ACHN (cell line): ENCODE measurements around the gene CRCP.
"Not testable (repeated sequence)": the region's sequence is repeated elsewhere in the genome, so short reads cannot be mapped to it uniquely, and the experiment has no call there.

Experiments
- DNase-seq: peaks from one replicate; pipeline ENCODE4 v3.0.0-alpha.2; 2015
- in situ Hi-C: cut with HindIII; loops from 2 replicates; pipeline ENCODE4 v1.10.0; 2017; ENCODE audit warnings: low sequenced_read_pairs, low pct_ligation_motif_present, low pct_unique_long_range_greater_than_20kb

The CRCP gene

DNA sequence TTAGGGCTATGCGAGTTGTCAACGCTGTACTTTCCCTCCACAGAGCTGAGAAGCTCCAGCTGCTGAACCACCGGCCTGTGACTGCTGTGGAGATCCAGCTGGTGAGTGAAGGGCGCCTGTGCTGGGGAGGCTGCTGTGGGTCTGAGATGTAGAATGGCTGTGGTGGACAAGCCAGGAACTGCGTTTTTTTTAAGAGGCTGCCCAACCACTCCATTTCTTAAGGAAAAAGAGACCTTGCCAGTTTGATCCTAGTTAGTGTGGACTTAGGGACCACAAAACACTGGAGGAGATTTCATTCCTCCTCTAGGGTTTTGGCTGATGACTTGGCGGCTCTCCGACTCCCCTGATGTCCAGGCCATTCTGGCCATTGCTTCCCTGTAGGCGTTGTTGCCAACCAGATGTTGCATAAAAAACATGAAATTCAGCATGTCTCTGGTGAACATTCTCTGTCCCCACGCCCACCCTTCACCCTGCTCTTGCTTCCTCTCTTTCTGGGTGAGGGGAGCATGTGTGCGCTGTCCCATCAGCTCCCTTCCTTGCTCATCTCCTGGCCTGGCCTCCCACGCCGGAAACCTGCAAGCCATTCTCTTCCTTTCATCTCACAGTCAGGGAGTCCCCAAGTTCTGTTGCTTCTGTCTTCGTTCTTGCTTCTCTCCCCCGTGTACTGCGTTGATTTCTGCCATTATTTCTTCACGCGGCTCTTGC lies 30.9 kb downstream of the CRCP start:
- no peak for DNase-seq
- in situ Hi-C loops, result no loop called here

DNA sequence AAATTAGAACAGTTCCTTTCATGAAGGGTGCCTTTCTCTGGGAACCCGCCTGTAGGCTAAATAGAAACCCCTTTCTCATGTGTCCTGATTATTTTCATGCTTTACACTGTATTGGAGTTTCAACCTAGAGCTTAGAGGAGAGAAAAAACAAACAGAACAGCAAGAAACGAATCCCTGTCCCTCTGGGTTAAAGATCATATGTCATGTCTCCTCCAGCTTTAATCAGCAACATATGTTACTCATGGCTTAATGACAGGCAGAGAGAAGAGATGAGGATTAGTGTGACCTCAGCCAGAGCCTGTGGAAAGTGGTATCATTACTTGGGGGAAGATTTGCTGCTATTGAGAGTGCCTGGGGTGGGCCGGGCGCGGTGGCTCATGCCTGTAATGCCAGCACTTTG lies 32.1 kb downstream of the CRCP start:
- in situ Hi-C loops, result no loop called here
- no peak for DNase-seq

DNA sequence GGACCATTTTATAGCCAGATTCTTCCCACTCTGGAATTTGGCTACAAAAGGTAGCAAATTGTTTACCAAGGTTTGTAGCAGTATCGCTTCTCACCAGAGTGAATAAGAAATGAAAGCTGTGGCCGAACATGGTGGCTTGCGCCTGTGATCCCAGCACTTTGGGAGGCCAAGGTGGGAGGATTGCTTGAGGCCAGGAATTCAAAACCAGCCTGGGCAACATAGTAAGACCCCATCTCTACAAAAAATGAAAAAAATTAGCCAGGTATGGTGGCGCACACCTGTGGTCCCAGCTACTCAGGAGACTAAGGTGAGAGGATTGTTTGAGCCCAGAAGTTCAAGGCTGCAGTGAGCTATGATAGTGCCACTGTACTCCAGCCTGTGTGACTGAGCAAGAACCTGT lies 33.0 kb downstream of the CRCP start:
- DNase-seq, in situ Hi-C loops: not testable (repeated sequence)

DNA sequence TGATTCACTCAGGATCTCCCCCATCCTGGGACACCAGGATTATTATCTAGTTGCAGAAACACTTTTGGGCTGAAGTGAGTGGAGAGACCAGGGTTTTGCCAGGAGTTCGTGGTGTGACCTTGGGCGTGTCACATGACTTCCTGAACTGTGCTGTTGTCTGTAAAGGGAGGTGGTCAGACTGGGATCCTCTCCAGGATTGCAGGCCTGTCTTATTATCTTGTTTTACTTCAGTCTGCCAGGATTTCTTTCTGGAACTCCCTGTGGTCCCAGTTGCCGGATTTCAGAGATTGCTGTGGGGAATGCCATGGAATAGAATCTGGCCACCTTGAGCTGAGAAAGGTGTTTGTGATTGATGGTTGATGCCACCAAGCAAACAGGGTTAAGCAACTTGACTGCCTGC lies 35.8 kb downstream of the CRCP start:
- DNase-seq, result no peak
- in situ Hi-C loops, result no loop called here

DNA sequence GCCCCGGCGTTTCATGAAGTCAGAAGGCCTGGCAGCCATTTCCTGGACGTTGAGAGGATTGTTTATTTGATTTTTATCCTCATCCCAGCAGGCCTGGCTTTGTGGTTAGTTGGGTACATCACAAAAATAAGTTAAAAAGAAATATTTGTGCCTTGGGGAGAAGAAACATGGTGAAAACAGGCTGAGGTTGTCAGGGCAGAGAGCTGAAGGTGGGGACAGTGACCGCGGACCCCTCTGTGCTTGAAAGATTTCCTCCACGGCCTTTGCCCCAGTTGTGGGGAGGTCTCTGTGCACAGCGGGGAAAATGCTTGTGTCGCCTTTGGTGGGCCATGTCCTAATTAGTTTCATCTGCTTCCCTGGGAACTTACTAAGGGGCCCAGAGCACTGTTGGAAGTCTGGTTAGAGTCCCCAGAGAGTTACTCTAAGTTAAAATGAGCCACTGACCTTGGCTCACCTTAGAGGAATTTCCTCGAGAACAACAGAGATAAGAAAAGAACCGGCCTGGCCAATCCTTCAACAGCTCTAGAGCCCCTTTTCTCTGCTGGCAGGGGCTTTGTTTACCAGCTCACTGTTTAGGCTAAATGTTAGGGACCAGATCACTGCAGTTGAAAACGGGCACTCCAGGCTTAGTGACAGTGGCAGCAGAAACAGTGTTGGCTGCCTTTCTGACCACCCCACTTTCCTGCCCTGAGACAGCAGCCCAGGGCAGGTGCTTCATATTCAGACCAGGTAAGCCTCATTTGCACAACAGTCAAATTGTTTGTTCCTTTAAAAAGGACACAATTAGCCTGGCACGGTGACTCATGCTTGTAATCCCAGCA lies 37.9 kb downstream of the CRCP start:
- in situ Hi-C loops, result no loop called here
- DNase-seq, result no peak

DNA sequence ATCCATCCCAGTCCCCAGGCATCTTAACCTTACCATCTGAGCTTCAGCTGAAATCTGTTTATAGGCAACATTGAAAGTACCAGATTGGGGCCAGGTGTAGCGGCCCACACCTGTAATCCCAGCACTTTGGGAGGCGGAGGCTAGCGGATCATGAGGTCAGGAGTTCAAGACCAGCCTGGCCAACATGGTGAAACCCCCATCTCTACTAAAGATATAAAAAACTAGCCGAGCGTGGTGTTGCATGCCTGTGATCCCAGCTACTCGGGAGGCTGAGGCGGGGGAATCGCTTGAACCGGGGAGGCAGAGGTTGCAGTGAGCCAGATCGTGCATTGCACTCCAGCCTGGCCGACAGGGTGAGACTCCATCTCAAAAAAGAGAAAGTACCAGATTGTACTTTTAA lies 39.0 kb downstream of the CRCP start:
- DNase-seq, result no peak
- in situ Hi-C loops, result no loop called here

DNA sequence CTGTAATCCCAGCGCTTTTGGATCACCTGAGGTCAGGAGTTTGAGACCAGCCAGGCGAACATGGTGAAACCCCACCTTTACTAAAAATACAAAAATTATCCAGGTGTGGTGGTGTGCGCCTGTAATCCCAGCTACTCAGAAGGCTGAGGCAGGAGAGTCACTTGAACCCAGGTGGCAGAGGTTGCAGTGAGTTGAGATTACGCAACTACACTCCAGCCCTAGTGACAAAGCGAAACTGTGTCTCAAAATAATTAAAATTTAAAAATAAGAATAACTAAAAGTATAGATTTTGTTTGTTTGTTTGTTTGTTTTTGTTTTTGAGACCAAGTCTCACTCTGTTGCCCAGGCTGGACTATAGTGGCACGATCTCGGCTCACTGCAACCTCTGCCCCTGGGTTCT lies 41.4 kb downstream of the CRCP start:
- DNase-seq, in situ Hi-C loops: not testable (repeated sequence)

DNA sequence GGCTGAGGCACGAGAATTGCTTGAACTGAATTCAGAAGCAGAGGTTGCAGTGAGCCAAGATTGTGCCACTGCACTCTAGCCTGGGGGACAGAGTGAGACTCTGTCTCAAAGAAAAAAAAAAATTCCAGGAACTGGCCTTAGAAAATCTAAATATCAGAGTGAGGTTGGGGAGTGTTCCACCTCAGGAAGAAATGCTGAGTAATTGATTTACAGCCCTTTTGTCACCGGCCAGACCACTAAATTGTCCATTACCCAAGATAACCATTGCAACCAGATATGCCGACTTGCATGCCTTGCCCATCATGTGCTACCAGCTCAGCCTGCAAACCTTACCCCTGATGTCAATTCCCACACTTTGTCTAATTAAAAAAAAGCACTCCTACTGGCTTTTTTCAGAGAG lies 42.4 kb downstream of the CRCP start:
- in situ Hi-C loops, result no loop called here
- DNase-seq, result peak; percentile 17

DNA sequence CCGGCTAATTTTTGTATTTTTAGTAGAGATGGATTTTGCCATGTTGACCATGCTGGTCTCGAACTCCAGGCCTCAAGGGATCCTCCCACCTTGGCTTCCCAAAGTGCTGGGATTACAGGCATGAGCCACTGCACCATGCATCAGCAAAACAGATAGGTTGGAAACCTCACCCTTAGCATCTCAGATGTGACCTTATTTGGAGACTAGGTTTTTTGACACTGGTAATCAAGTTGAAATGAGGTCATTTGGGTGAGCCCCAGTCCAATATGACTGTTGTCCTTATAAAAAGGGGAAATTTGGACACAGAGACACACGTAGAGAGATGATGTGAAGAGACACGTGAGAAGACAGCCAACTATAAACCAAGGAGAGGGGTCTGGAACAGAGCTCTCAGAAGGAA lies 48.0 kb downstream of the CRCP start:
- in situ Hi-C loops, result no loop called here

DNA sequence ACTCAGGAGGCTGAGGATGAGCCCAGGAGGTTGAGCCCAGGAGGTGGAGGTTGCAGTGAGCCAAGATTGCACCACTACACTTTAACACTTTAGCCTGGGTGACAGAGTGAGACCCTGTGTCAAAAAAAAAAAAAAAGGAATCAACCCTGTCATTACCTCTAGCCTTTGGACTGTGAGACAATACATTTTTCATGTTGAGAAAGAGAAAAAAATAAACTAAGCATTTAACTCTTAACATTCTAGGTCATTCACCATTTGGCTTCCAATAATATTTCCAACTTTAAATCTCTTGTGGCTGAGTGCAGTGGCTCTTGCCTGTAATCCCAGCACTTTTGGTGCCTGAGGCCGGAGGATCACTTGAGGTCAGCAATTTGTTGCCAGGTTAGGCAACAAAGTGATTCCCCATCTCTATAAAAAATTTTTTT lies 48.6 kb downstream of the CRCP start:
- in situ Hi-C loops, result no loop called here
- no peak for DNase-seq

More for the DNA sequence above, 48.0 kb downstream of the CRCP start:
- no peak for DNase-seq

DNA sequence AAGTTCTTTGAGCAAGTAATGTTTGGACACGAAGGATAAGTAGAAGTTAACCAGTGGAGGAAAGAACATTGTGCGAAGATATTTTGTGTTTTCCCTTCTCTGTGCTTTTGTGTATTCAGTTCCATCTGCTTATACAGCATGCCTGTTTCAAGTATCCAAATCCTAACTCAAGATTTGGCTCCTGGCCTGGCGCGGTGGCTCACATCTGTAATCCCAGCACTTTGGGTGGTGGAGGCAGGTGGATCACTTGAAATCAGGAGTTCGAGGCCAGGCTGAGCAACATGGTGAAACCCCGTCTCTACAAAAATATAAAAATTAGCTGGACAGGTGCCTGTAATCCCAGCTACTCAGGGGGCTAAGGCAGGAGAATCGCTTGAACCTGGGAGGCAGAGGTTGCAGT lies 49.7 kb downstream of the CRCP start:
- in situ Hi-C loops, result no loop called here
- no peak for DNase-seq

DNA sequence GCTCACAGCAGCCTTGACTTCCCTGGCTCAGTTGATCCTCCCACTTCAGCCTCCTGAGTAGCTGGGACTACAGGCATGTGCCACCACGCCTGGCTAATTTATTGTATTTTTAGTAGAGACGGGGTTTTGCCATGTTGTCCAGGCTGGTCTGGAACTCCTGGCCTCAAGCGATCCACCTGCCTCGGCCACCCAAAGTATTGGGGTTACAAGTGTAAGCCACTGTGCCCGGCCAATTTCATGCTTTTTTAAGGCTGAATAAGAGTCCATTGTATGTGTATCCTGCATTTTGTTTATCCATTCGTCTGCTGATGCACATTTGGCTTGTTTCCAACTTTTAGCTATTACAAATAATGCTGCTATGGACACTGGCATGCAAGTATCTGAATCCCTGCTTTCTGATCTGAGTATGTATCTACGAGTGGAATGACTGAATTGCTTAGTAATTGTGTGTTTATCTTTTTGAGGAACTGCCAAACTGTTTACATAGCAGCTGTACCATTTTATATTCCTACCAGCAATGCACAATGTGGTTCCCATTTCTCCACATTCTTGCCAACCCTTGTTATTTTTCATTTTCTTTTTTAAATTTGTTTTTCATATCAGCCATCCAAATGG lies 53.2 kb downstream of the CRCP start:
- in situ Hi-C loops, result no loop called here
- DNase-seq, result no peak

DNA sequence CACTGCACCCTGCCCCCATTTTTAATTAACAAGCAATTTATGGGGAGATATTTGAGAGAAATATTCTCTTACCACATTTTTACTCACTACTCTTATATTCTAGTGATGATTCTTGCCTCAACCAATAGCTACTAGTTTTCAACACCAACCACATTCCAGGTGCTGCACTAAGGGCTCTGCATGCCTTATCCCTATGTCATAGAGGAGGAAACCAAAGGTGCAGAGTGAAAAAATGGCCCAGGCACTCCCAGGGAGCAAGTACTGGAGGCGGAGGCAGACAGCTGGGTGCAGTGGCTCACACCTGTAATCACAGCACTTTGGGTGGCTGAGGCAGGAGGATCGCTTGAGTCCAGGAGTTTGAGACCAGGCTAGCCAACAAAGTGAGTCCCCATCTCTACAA lies 55.0 kb downstream of the CRCP start:
- no peak for DNase-seq
- in situ Hi-C loops, result no loop called here

DNA sequence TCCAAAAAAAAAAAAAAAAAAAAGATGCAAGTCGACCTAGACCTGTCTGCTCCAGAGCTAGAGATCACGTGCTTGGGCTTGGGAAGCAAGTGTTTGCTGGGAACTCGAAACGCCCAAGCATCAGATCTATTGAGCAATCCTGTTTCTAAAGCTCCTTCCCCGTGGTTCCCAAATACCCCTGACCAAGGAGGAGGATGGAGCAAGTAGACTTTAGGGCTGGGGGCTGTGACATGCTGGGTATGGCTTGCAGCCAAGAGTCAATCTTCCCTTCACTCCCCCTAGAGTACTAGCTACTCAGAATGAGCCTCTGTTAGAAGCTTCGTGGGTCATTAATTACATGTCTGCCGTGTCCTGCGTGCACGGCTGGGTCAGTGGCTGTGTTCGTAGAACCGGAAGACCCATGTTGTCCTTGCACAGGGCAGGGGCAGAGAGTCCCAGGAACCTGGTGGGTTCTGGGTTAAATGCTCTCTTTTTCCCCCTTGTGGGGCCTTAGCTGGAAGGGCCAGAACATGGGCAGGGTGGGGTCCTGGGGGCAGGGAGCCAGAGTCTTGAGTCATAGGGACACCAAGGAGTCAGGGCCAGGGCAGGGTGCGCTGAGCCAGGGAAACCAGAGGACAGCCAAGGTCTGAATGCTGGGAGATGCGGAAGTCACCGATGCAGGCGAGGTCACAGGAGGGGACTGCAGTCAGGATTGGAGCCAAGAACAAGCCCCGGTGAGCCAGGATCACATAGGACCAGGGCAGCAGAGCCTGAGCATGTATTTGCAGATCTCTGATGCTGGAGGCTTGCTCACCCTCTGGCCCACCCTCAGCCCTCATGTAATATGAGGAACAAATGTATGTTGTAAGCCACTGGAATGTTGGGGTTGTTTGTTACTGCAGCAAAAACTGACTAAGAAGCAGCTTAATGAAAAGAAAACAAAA lies 55.9 kb downstream of the CRCP start:
- in situ Hi-C loops, result no loop called here
- no peak for DNase-seq

DNA sequence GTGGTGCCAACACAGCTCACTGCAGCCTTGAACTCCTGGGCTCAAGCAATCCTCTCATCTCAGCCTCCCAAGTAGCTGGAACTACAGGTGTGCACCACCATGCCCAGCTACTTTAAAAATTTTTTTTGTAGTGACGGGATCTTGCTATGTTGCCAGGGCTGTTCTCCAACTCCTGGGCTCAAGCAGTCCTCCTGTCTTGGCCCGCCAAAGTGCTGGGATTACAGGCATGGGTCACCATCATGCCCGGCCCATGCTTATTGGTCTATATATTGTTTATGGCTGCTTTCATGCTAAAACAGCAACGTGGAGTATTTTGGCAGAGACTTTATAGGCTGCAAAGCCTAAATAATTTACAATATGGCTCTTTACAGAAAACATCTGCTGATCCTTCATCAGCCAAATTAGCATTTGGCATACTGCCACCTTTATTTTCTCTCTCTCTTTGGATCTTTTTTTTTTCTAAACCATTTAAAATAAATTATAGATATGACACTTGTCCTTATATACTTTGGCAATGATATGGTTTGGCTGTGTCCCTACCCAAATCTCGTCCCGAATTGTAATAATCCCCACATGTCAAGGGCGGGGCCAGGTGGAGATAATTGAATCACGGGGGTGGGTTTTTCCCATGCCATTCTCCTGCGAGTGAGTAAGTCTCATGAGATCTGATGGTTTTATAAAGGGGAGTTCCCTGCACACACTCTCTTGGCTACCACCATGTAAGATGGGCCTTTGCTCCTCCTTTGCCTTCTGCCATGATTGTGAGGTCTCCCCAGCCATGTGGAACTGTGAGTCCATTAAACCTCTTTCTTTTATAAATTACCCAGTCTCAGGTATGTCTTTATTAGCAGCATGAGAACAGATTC lies 58.1 kb downstream of the CRCP start:
- in situ Hi-C loops, DNase-seq: not testable (repeated sequence)

DNA sequence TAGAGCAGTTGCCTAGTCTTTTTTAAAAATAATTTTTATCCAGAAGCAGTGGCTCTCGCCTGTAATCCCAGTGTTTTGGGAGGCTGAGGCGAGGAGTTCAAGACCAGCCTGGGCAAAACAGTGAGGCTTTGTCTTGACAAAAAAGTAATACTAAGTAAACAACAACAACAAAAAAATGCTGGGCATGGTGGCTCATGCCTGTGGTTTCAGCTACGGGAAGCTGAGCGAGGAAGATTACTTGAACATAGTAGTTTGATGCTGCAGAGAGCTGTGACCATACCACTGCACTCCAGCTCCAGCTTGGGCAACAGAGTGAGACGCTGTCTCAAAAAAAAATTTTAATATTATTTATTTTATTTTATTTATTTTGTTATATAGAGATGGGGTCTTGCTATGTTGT lies 59.2 kb downstream of the CRCP start:
- in situ Hi-C loops, result no loop called here
- DNase-seq, result no peak

DNA sequence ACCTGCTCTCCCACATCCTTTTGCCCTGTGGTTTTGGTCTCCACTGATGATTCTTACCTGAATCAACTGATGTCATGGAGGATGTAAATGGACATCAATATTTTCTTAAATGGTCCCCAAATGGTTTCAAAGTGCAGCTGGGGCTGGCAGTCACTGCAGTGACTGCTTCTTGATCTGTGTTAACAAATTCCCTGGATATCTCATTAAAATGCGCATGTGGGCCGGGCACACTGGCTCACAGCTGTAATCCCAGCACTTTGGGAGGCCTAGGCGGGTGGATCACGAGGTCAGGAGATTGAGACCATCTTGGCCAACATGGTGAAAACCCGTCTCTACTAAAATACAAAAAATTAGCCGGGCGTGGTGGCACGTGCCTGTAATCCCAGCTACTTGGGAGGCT lies 60.4 kb downstream of the CRCP start:
- in situ Hi-C loops, DNase-seq: not testable (repeated sequence)

DNA sequence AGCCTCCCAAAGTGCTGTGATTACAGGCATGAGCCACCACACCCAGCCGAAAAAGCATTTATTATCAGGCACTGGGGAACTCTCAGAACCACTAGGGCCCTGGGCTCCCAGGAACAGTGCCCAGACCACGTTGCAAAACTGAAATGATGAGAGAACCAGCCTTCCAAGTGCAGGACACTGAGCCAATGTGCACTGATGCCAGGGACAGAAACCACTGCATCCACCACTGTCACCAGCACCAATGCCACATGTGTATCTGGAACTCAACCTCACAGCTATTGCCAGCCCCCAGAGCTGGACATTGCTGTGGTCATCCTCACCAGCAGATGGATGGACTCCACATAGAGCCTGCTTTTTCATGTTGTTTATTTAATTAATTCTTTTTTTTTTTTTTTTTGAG lies 62.3 kb downstream of the CRCP start:
- no peak for DNase-seq
- in situ Hi-C loops, result no loop called here
